Measurements from ENCODE around the gene OVCA2. TPM values are rescaled to one million over a fixed set of nuclear protein-coding genes. Genes with fewer than 3 reads are reported as not detected.
A peak's percentile ranks its signal among the peaks of the same experiment; 100 is the strongest.

The OVCA2 gene
- total RNA-seq, 1 donor from 2014 or later: 43.9 TPM

DNA sequence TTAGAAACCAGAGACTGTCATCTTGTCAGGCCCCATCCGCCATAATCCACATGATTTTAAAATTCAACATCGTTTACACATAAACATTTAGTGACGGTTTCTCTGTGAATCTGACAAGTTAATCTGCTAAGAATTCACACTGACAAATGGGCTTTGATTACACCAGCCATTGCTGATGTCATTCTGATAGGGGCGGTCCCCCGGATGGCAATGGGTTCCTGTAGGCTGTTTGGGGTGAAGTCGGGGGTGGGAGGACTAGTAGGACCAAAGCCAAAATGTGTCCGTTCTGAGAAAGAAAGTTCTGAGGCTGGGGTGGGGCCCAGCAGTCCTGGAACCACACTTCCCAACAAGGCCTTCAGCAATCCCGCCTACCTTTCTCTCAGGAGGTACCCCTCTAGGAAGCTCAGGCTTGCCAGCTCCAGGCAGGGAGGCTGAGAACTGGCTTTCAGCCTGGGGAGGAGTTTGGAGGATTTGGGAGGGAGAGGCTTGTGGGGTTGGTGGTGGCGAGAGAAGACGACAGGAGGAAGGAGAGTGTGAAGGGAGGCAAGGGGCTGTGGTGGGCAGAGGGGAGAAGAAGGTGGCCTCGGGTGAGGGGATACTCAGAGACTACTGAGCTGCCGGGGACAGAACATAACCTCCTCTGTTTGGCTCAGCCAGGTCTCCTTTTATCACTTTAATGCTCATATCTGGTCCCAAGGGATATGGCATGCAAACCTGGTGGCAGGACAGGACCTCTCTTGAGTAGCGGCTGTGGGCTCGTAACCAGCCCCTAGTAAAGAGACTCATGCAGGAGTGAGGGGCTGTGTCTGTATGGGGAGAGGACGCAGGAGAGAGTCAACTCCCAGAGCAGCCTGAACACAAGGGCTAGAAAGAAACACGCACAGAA, 21.7 kb downstream of the OVCA2 start:
- no peak for DNase-seq (ENCODE audit: low read depth)

DNA sequence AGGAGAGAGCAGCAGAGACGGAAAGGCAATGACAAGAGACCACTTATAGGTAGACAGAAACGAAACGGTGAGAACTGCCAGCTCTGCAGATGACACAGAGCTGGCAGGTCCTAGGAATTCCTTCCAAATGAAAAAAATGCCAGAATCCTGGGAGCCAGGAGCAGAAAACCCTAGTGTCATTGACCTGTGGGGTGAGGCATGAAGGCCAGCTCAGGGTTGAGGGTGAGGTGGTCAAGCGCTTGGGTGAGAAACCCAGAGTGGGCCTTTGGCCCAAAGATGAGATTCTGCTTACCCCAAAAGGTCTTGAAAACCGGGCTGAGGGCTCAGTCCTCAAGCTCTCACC, 22.3 kb downstream of the OVCA2 start:
- no peak for DNase-seq (ENCODE audit: low read depth)

DNA sequence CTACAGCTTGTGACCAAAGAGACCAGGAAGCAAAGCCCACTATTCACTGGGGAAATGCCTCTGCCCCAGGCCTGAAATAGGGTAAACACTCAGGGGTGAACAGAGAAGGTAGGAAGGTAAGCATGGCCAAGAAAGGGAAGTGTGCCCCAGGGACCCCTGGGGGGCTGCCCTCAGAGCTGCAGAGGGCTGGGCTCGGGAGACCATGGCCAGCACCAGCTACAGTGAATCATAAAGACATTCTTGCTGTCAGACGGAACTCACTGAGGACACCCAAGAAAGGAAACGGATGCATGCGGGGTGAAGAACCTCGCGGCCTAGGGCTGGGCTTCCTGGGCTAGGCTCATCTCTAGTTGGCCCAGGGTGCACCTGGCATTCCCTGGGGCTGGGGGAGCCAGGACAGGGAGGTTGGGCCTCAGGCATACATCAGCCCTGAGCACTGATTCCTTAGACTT, 22.7 kb downstream of the OVCA2 start:
- no peak for DNase-seq (ENCODE audit: low read depth)

DNA sequence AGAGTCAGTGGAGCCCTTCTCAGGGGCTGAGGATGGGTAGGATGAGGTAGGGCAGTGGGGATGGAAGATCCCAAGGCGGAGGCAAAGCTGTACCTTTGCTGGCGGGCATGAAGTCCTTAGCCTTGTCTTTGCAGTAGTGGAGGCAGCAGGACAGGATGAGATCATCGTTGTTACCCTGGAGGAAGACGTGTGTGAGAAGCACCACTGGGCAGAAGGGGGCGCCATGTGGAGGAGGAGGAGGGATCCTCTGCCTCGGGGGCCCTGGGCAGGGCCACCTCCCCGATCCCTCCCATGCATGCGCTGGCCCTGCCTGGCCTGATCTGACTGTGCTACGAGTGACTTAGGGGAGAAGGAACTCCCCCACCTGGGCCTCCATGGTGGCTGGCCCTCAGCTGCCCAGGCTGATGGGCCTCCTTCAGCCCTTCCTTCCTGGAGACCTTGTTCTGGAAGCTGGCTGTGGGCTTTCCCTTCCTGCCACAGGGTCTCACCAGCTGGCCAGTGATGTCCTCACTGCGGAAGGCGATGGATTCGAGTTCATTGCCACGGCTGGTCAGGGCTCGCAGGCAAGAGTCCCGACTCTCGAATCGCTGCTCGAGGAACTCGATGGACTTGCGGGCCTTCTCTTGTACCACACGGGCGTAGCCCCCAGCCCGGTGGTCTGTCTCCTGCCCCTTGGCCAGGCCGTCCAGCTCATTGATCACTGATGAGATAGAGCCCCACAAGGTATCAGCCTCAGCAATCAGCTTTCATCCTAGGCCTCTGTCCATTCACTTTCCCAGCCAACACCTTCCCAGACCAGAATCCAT, 23.4 kb downstream of the OVCA2 start:
- DNase-seq (ENCODE audit: low read depth): no peak

DNA sequence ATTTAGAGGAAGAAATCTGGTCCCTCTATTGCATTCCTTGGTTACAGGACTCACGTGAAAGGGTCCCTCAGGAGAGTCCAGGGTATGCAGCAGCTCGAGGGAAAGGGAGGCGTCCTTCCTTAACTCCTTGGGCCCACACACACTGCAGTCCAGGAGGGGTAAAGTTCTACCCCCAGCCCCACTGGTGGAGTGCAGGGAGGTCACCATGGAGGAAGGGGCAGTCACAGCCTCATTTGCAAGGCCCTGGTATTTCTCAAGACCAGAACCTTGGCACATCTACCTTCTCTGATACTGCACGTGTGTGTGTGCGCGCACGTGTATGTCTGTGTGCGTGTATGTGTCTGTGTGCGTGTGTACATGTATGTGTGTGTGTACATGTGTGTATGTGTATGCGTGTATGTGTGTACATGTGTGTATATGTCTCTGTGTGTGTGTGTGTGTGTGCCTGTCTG, 24.2 kb downstream of the OVCA2 start:
- no peak for DNase-seq (ENCODE audit: low read depth)

DNA sequence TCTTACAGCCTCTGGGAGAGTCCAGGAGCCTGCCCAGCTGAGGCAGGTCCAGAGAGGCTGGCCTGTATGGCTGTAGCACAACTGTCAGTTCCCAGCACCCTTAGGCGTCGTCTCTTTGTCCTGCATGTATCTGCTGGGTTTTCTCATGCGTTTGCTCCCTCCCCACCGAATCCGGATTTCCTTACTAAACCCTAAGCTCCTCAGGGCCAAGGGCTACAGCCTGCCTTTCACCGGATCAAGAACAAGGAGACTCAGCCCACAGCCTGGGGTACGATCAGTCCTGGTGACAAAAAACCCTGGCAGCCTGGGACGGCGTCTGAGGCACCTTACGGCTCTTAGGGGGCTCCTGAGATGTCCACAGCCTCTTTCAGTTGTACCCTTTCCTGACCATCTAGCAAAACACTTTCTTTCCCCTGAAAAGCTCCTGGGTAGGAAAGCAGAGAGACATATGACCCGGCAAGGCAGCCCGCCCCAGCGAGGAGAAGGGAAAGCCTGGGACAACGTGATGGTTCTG, 25.3 kb downstream of the OVCA2 start:
- no peak for DNase-seq (ENCODE audit: low read depth)

DNA sequence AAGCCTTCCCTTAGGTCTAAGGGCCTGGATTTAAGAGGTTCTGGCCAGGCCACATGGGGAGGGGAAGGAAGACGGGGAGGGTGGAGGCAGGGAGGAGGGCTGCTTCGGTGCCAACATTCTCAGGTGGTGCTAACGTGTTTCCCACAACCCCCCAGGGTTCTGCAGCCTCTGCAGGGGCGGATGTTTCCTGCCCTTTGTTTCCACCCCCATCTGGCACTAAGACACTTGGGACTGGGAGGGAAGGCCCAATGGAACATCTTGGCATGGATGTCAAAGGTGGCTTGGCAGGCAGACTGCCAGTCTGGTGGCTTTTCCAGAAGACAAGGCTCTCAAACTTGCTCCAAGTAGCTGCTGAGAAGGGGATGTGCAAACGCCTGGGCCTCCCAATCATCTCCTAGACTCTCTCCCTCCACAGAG, 25.8 kb downstream of the OVCA2 start:
- no peak for DNase-seq (ENCODE audit: low read depth)

DNA sequence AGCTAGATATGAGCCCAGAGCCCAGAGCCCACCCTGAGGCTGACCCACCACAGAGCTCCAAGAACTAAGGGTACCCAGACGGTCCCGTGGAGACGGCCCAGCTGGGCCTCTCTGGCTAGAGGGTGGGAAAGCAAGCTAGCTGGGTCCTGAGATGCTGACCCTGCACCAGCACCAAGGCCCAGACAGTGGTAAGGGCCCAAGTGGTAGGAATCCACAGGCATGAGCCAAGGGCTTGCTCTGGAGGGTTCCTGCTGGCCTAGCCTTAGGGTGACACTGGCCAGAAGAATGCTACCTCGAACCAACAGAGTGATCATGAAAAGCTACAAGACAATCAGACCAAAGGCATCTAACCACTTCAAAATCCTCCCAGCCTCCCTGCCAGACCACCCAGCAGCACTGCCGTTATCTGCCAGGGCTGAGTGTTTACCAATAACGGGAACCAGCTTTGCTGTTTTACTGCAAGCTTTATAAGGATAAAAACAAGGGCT, 26.3 kb downstream of the OVCA2 start:
- peak; percentile 70 for DNase-seq (ENCODE audit: low read depth)

DNA sequence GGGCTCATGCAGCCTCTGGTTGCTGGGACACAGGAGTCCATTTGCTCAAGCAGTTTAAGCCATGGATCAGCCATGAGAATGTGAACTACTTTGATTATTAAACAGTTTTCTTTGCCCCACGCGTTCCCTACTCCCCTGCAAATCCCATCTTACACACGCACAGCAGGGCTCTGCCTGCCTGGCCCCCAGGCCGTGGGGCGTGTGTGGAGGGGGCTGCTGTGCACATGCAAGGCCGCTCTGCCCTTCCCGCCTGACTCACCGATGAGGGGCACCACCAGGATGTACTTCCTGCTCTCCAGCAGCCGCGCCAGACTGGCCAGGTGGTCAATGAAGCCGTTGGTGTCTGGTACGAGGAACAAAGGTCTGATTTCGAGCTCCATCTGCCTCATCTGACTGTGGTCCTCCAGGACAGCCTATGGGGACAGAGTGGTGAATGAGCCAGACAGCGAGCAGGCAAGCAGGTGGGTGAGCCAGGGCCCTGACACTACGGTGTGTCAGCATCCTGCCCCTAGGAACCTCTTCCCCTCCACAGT, 26.8 kb downstream of the OVCA2 start:
- DNase-seq (ENCODE audit: low read depth): no peak

DNA sequence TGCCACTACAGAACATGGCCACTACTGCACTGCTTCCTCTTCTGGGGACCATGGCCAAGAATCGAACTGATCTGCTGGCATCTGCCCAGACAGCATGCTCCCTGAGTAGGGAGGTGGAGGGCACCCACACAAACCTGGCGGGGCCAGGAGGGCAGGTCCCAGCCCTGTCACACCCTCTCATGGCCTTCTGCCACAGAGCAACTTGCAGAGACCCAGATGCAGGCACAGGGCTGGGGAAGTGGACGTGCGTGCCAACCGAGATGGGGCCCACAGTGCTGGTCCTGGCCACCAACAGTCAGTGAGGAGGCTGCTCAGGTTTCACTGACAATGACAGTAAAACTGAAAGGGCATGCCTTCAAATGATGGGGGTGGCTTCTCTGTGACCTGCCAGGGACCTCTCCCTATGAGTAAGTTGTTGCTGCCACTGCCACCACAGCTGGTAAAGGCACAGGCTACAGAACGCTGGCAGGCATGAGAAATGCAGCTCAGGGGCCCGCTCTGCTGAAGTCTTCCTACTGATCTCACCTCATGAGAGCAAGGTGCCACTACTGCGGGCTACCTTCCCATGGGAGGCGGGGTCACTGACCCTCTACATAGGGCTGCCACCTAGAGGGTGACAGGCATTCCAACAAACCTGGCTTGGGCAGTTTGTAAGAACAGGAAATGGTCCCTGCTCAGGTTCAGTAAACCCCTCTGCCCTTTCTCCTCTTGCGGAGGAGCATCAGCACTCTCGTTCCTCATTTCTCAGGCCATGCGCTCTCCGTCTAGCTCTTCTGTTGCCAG, 28.6 kb downstream of the OVCA2 start:
- no peak for DNase-seq (ENCODE audit: low read depth)

DNA sequence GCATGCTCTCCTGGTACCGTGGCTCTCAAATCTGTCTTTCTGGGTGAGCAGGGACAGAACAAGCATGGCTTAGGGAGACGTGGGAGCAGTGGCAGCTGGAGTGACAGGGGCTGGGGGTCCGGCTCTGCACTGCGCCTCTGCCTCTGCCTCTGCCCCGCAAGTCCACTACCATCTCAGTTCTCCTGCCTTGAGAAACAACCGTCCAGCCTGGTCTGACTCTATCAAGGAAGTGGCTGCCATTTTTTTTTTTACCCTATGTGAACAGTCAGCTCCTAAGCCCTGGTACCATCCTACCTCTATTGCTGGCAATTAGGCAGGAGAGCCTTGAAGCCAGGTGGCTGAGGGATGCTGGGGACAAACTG, 29.2 kb downstream of the OVCA2 start:
- no peak for DNase-seq (ENCODE audit: low read depth)

DNA sequence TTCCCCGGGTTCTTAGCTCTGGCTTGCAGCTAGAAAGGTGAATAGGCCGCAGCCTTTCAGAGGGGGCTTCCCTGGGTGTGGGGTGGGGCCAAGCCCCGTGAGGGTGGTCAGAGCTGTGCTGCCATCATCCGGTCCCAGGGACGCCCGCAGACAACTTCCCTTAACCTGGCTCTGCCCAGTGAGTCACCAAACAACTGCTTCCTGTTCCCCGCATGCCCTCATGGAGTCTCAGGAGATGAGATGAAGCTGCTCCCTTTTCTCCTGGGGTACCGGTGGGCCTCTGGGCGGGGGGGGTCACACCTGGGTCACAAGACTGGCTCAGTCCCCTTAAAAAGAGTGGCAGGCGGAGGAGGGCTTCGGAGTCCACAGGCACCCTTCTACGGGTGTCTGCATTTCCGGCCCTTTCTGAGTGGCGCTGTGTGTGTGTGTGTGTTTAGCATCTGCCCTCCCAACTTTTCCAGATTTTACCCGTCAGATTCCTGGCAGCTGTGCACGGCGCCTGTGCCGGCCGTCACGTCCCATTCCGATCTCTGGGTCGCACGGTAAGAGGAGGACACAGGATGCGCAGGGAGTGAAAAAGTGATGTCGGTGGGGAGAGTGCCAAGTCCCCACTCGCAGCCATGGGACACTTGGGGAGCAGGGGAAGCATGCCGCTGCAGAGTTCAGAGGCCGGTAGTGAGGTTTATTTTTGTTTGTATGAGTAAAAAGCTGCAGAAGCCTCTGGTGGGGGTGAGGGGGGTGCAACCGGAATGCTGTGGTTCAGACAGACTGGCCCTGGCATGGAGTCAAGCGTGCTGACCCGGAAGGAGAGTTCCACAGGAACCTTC, 29.8 kb downstream of the OVCA2 start:
- peak; percentile 68 for DNase-seq (ENCODE audit: low read depth)

DNA sequence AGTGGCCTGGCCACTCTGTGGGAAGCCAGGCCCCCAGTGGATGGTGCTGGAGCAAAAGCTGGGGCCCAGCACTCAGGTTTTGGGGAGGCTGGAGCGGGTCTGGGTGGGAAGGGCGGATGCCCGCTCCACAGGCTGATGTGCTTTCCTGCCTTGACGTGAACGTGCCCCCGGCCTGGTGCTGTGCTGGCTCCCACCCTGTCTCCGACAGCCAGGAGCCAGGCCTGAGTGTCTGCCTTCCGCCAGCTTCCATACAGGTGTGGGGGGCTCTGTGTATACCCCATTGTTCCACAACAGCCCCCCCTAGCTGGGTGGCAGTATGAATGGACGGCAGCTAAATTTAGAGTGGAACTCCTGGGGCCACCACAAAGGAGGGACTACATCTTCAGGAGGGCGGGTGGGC, 33.1 kb downstream of the OVCA2 start:
- DNase-seq (ENCODE audit: low read depth): no peak

DNA sequence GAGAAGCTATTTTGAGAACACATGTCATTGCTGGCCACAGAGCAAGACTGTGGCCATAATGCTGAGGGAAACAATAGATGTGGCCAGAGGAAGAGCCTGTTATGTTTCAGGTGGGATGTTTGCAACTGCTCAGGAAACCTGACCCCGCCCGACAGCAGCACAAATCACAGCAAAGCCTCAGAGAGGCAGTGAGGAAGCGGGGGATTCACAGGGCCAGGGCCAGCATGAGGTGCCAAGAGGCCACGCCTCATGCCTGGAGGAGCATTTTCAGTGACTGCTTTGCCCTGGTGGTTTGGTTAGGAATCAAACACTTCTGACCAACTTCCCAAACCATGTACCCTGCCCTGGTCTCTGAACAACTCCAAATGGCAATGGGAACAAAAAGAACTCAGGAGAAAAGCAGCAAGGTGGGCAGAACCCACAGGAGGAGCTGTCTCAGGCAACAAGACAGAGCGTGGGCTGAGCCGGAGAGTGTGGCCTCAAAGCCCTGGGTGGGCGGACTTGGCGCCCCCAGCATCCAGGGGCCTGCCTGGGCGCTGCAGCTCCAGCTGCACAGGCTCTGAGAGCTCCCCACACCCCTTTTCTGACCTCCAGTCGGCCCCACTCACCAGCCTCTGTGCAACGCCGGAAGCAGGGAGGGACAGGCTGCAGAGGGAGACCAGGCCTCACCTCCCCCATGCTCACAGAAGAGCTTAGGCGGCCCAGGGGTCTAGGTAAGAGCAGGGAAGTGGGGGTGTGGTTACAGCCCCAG, 33.7 kb downstream of the OVCA2 start:
- DNase-seq (ENCODE audit: low read depth): peak; percentile 79

DNA sequence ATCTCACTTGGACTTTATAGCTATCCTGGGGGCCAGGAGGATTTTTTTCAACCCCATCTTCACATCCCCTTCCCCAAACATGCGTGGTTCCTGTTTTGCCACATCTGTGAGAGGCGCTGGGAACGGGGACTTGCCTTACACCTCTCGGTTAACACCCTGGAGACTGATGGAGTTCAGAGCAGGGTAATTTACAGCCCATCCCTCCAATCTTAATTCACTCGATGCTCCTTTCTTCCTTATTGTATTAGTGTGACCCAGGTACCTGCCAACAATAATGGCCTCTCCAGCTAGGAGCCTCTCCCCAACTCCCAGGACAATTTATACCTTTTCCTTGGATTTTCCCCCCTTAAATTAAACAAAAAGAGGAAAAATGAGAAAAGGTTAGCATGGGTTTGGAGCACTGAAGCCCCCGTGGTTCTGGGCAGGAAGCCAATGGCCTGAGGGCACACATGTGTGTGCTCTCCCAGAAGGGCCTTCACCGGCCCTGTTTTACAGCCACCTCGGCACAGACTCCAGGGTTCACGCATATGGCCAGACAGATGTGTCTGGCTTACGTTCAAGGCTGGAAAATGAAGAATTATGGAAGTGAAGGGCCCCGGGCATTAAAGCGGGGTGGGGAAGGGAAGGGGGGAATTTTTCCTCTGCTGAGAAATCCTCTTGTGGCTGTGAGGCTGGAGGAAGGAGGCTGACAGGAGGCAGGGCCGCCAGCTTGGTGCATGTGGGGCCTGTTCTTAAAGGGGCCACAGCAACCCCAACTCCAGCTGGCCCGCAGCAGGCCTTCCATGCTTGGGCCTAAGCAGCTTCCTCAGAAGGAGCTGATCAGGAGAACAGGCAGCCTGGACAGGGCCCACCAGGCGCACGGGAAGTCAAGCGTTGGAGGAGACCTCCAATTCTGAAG, 34.5 kb downstream of the OVCA2 start:
- DNase-seq (ENCODE audit: low read depth): no peak

DNA sequence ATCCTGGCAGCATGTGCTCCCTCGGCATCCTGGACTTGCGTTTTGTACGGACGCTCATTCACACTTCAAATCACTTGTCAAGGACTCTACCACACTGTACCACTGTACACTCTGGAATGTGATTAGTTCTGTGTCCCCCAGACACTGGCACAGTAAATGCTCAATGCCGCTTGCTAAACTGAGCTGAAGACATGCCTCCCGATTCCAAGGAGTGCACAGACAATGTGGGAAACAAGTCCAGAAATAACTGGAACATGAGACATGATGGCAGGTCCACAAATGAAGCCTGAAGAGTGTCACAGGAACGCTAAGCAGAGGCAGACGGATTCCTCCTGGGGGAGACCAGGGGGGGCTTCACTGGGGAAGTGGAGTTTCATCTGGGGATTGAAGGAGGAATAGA, 35.2 kb downstream of the OVCA2 start:
- DNase-seq (ENCODE audit: low read depth): no peak

DNA sequence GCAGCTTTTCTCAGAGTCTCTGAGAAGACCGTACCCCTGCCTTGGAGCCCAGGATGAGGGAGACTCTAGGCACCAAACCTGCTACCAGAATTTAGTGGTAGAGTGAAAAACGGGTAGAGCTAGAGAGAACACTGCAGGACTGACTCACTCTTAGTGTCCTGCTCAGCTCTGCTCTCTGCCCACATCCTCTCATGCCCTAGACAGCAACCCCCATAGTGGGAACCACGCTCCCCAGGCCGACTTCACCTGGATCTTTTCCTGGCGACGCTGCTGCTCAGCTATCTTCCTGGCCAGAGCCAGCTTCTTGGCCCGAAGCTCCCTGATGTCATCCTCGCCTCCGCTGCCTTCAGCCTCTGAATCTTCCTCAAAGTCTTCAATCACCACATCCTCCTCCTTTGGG, 39.7 kb downstream of the OVCA2 start:
- peak; percentile 22 for DNase-seq (ENCODE audit: low read depth)
